GM12878 (cell line): ENCODE measurements around the gene GJA8.
"Not testable (repeated sequence)": the region's sequence is repeated elsewhere in the genome, so short reads cannot be mapped to it uniquely, and the experiment has no call there.

Experiments used
- CREB1 ChIP-seq: IDR thresholded peaks from 2 replicates; pipeline ENCODE4 v1.6.1; 2012; ENCODE audit warnings: low read depth, mild to moderate bottlenecking, inconsistent platforms
- CTCF ChIP-seq, 3 experiments: IDR thresholded peaks in 2 of 3; conservative IDR thresholded peaks in 1 of 3; 2 replicates each; pipeline ENCODE4 v1.5.1; 2011; ENCODE audit warnings: low read depth in 3 of 3, low read length in 3 of 3, mild to moderate bottlenecking in 3 of 3, control low read depth in 2 of 3, moderate library complexity in 2 of 3, inconsistent platforms in 1 of 3, mixed read lengths in 1 of 3; ENCODE audit not compliant: control insufficient read depth in 2 of 3, insufficient read depth in 1 of 3; ENCODE audit errors: extremely low read depth in 1 of 3
- EZH2 ChIP-seq: IDR thresholded peaks from 2 replicates; pipeline ENCODE4 v1.6.1; 2012; ENCODE audit warnings: low read depth, mild to moderate bottlenecking, control low read depth, inconsistent platforms, low read length, borderline replicate concordance; ENCODE audit not compliant: control insufficient read depth
- POLR2A ChIP-seq: IDR thresholded peaks from 2 replicates; pipeline ENCODE4 v1.6.1; 2011; ENCODE audit warnings: low read depth, mild to moderate bottlenecking, low read length

GRCh38 chr1:147949517-147949916 is 46.9 kb downstream of the GJA8 start:
- TF ChIP-seq EZH2; CTCF (IDR thresholded peaks at IDR 0.05 in 2 of 3, conservative IDR thresholded peaks at IDR 0.05 in 1 of 3; ENCODE audit: control insufficient read depth in 2 of 3, extremely low read depth in 1 of 3, insufficient read depth in 1 of 3, low read depth in 3 of 3, low read length in 3 of 3); CREB1; POLR2A: not testable (repeated sequence)
